Measurements from ENCODE around the gene SHMT2. TPM values are rescaled to one million over a fixed set of nuclear protein-coding genes. Genes with fewer than 3 reads are reported as not detected.

The SHMT2 gene
- total and polyA plus RNA-seq, 9 of the 15 experiments (the other 6 are each of a cell fraction or from before 2014, with no cell fraction given), result 46.1 to 319 (median 115) TPM

GRCh38 chr12:57239587-57240065 is 10.1 kb downstream of the SHMT2 start (continued):
- TF ChIP-seq ZNF407 (IDR thresholded peaks at IDR 0.05; ENCODE audit: low read depth) (no peak), ZNF175 (CRISPR knock-in tag; IDR thresholded peaks at IDR 0.05; ENCODE audit: low read depth) (no peak), CTBP1 (IDR thresholded peaks at IDR 0.05; ENCODE audit: borderline replicate concordance) (no peak), ZNF165 (CRISPR knock-in tag; IDR thresholded peaks at IDR 0.05; ENCODE audit: borderline replicate concordance) (no peak), ZBTB43 (CRISPR knock-in tag; IDR thresholded peaks at IDR 0.05) (0 out of 2 replicates have a peak, but pooled peaks have one; percentile 5), EZH2 (IDR thresholded peaks at IDR 0.05; ENCODE audit: borderline replicate concordance, low read depth, low read length) (no peak), ATF6 (CRISPR knock-in tag; IDR thresholded peaks at IDR 0.05) (no peak), POLR2A (conservative IDR thresholded peaks at IDR 0.05) (no peak), FOXK2 (conservative IDR thresholded peaks at IDR 0.05 in 1 of 2, IDR thresholded peaks at IDR 0.05 in 1 of 2; ENCODE audit: low read depth in 2 of 2) (0 out of 4 replicates have a peak, but pooled peaks of 1 of the 2 experiments have one; percentile 35), SRF (CRISPR knock-in tag; IDR thresholded peaks at IDR 0.05) (no peak), PHB2 (IDR thresholded peaks at IDR 0.05; ENCODE audit: low read depth) (no peak), PML (IDR thresholded peaks at IDR 0.05; ENCODE audit: low read length) (no peak), NFXL1 (CRISPR knock-in tag; IDR thresholded peaks at IDR 0.05) (no peak), SRSF3 (IDR thresholded peaks at IDR 0.05; ENCODE audit: insufficient read depth, low read length) (no peak)

All from K562 (cell line).